A673 (cell line): Measurements from ENCODE around the gene UCHL1.

Source experiments
- CTCF ChIP-seq: fragments of 300-800, 200-600 bp; sonication (generic); conservative IDR thresholded peaks from 2 replicates; pipeline ENCODE4 v1.5.1; 2017; ENCODE audit warnings: low read depth, mild to moderate bottlenecking, antibody characterized with exemption, low read length, moderate library complexity, mixed read lengths
- EZH2 ChIP-seq: fragments of 200-600 bp; sonication (generic); IDR thresholded peaks from 2 replicates; pipeline ENCODE4 v1.6.1; 2017; ENCODE audit warnings: borderline replicate concordance, low read depth, mild to moderate bottlenecking, mixed read lengths, antibody characterized with exemption, low read length; ENCODE audit not compliant: poor library complexity, severe bottlenecking

DNA sequence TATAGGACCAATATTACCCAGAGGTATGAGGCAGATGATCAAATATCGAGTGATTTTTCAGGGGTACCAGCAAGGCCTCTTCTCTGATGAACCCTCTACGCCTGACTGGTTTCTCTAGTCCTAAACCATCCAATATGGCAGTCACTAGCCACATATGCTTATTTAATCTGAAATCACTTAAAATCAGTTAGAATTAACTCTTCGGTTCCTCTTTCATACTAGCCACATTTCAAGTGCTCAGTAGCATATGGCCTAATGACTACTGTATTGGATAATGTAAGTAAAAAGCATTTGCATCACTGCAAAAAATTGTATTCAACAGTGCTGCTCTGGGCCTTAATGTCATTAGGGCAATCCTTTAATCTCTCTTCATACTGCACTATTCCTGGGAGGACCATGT is 38.0 kb upstream of the UCHL1 start:
- TF ChIP-seq CTCF (no peak), EZH2 (no peak)
